ENCODE results near the gene ARMC3. TPM values are rescaled to one million over a fixed set of nuclear protein-coding genes. Genes with fewer than 3 reads are reported as not detected.

The ARMC3 gene
- total RNA-seq, 1 experiment from 2014 or later, result 0.09 TPM

- Histone ChIP-seq H4K8ac (replicated peaks; ENCODE audit: insufficient read length, low read depth, low read length) (no peak overlapping the region), H4K20me1 (ENCODE audit: control insufficient read depth, insufficient read depth, insufficient read length) (no peaks in the 10 kb centered on the region), H4K91ac (ENCODE audit: insufficient read length, low read depth, low read length) (no peak overlapping the region), H4K5ac (ENCODE audit: insufficient read length, low read depth, low read length) (no peak overlapping the region), H2BK5ac (ENCODE audit: insufficient read length, low read length) (no peak overlapping the region), H3T11ph (ENCODE audit: low read length) (no peak overlapping the region), H3K56ac (ENCODE audit: insufficient read length, low read depth, low read length) (no peak overlapping the region), H3K23ac (ENCODE audit: insufficient read length, low read depth, low read length) (no peak overlapping the region), H2BK12ac (ENCODE audit: insufficient read length, low read depth, low read length) (no peak overlapping the region), H3K23me2 (ENCODE audit: insufficient read length, low read depth, low read length, poor library complexity, severe bottlenecking) (no peaks in the 10 kb centered on the region), H3K4me1 (ENCODE audit: insufficient read depth, low read length) (no peaks in the 10 kb centered on the region), H2AFZ (ENCODE audit: low read length) (no peak overlapping the region), H3K9me3 (ENCODE audit: control insufficient read depth, low read depth, low read length) (no peaks in the 10 kb centered on the region), H3K27ac (ENCODE audit: insufficient read length, low read depth, low read length) (no peak overlapping the region), H2BK120ac (ENCODE audit: low read depth, low read length, poor library complexity, severe bottlenecking) (no peak overlapping the region), H3K9ac (ENCODE audit: extremely low read depth, insufficient read length, low read length) (no peak overlapping the region), H3K4me2 (ENCODE audit: insufficient read depth, insufficient read length, low read length) (no peak overlapping the region), H2AK5ac (ENCODE audit: insufficient read length, low read length) (no peak overlapping the region), H2BK20ac (ENCODE audit: low read depth, low read length, poor library complexity, severe bottlenecking) (no peak overlapping the region), H3K14ac (ENCODE audit: insufficient read depth, low read length) (no peak overlapping the region), H3K27me3 (ENCODE audit: insufficient read depth, low read length) (no peaks in the 10 kb centered on the region), H3K79me1 (ENCODE audit: insufficient read depth, low read depth, low read length, poor library complexity, severe bottlenecking) (no peaks in the 10 kb centered on the region), H3K79me2 (ENCODE audit: insufficient read depth, low read length) (no peaks in the 10 kb centered on the region), H3K4ac (ENCODE audit: low read depth, low read length) (no peak overlapping the region), H2BK15ac (ENCODE audit: low read depth, low read length) (no peak overlapping the region), H3K18ac (ENCODE audit: insufficient read length, low read depth, low read length) (no peak overlapping the region)
- no peak for TF ChIP-seq CTCF (conservative IDR thresholded peaks at IDR 0.05)
- Mint-ChIP-seq H3K27me3 (ENCODE audit: low read depth) (no peaks in the 10 kb centered on the region; the same call in 1 of the 2 replicates), H3K27ac (no peak overlapping the region), H3K4me3 (no peak overlapping the region), H3K4me1 (peaks cover 13% of the 10 kb centered on the region in 2 experiments), H3K36me3 (ENCODE audit: insufficient read depth in 1 of 3, low read depth in 3 of 3) (peaks cover 0 to 14% (median 4%) of the 10 kb centered on the region in 3 experiments; a peak in 3 of 7 replicates), H3K9me3 (peaks cover 13 to 14% of the 10 kb centered on the region in 2 experiments; a peak in 4 of 5 replicates)
- no CpG with 5 or more reads among the region's 1 CpG for WGBS (ENCODE audit: extremely low coverage, insufficient read length, low lambda C conversion rate)
- DNase-seq, result no peak
Observed at GRCh38 chr10:22899775-22900174, 28.1 kb upstream of the ARMC3 start.

Data from H9 (cell line).